Measurements from ENCODE around the gene MAP4K4. TPM values are rescaled to one million over a fixed set of nuclear protein-coding genes. Genes with fewer than 3 reads are reported as not detected.
A peak's percentile ranks its signal among the peaks of the same experiment; 100 is the strongest.

MAP4K4 gene
- total and polyA plus RNA-seq, 8 donors = 80.2 to 143 (median 129) TPM

DNA sequence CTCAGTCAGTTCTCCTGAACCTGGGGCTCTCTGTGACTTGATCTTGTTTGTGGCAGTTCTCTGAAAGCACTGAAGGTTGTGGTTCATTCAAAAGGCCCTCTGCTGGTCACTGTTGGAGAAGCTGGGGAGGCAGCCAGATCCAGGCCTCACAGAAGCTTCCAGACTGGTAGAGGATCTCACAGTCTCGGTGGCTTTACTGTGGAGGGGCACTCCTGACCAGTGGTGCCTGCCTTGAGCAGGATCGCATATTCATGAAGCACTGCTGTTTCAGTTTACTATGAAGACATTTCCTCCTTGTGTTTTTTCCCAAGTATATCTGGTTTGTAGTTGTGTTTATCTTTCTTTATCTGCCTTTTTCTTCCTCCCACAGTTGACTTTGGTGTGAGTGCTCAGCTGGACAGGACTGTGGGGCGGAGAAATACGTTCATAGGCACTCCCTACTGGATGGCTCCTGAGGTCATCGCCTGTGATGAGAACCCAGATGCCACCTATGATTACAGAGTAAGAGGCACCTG is 133.9 kb downstream of the MAP4K4 start:
- TF ChIP-seq, protein P1, sequence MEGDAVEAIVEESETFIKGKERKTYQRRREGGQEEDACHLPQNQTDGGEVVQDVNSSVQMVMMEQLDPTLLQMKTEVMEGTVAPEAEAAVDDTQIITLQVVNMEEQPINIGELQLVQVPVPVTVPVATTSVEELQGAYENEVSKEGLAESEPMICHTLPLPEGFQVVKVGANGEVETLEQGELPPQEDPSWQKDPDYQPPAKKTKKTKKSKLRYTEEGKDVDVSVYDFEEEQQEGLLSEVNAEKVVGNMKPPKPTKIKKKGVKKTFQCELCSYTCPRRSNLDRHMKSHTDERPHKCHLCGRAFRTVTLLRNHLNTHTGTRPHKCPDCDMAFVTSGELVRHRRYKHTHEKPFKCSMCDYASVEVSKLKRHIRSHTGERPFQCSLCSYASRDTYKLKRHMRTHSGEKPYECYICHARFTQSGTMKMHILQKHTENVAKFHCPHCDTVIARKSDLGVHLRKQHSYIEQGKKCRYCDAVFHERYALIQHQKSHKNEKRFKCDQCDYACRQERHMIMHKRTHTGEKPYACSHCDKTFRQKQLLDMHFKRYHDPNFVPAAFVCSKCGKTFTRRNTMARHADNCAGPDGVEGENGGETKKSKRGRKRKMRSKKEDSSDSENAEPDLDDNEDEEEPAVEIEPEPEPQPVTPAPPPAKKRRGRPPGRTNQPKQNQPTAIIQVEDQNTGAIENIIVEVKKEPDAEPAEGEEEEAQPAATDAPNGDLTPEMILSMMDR (IDR thresholded peaks at IDR 0.05) = peak; percentile 51 to 81
- Histone ChIP-seq H3K9me3 (no peaks in the 10 kb centered on the region), H3K27me3 (no peaks in the 10 kb centered on the region), H3K4me3 (no peak overlapping the region), H3K36me3 (peaks cover 0 to 59% of the 10 kb centered on the region in 2 donors), H3K4me1 (peaks cover 2 to 46% of the 10 kb centered on the region in 2 donors), H3K27ac (peak overlapping the region; percentile 3 to 40)
- intact Hi-C loops (cut with DNase I) = loop anchor here in 1 of 2 donors (5.0 kb wide), 1 partner anchor 134 kb away; the partner anchor contains the start of gene MAP4K4
- ATAC-seq (peak; percentile 91), DNase-seq (peak in 2 of 4 donors; percentile 50 to 64)

DNA sequence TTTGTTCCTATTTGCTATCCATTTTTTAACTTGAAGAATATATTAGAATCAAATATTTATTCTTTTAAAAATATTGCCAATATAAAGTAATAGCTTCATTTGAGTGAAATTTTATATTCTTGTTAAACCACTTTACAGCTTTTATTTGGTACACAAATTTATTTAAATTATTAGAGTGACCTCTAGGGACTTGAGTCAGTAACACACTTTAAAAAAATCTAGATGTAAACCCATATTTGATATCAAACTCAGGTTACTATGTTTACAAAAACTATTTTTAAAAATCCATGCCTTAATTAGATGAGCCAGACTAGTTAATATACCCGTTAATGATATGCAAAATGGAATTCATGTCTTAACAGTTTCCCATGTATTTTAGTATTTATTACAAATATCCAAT is 134.6 kb downstream of the MAP4K4 start:
- no peak for ATAC-seq
- TF ChIP-seq, protein P1 (IDR thresholded peaks at IDR 0.05) = peak in 1 of 2 donors; percentile 46
- intact Hi-C loops (cut with DNase I) = loop anchor here in 1 of 2 donors (5.0 kb wide), 1 partner anchor 135 kb away; the partner anchor contains the start of gene MAP4K4
- Histone ChIP-seq H3K4me1 (peaks cover under 1 to 42% of the 10 kb centered on the region in 2 donors), H3K4me3 (no peak overlapping the region), H3K27ac (no peak overlapping the region), H3K36me3 (peaks cover 0 to 59% of the 10 kb centered on the region in 2 donors), H3K27me3 (no peaks in the 10 kb centered on the region), H3K9me3 (no peaks in the 10 kb centered on the region)
- DNase-seq = no peak

DNA sequence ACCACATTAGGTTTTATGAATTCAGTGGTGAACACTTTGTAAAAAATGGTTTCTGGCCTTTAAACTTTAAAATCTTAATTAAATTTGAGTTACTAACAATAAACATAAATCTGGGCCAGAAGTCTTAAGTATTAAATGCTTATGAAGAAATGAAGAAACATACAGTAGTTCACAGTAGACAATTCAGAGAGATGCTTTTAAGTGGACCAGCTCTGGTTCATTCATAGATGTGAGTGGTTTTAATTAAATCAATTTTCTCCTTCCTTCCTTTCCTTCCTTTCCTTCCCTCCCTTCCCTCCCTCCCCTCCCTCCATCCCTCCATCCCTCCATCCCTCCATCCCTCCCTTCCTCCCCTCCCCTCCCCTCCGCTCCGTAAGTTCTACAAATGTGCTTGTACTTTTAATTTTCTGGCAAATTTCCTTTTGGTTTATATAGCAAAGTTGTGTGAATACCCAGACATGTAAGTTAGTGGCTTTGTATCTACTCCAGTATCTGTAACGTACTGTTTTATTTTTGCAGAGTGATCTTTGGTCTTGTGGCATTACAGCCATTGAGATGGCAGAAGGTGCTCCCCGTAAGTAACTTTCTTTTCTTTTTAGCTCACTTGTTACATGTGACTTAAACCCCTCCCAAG is 136.5 kb downstream of the MAP4K4 start:
- TF ChIP-seq, protein P1 (IDR thresholded peaks at IDR 0.05) = no peak
- no peak overlapping the region for H3K27ac ChIP-seq
- H3K4me3 ChIP-seq = no peak overlapping the region
- ATAC-seq (no peak), DNase-seq (no peak)
- intact Hi-C loops (cut with DNase I) = loop anchor here in 1 of 2 donors (5.0 kb wide), 1 partner anchor 137 kb away; the partner anchor contains the start of gene MAP4K4
- no peaks in the 10 kb centered on the region for H3K9me3 ChIP-seq
- no peaks in the 10 kb centered on the region for H3K27me3 ChIP-seq
- peaks cover 0 to 26% of the 10 kb centered on the region in 2 donors for H3K4me1 ChIP-seq
- peaks cover 0 to 66% of the 10 kb centered on the region in 2 donors for H3K36me3 ChIP-seq

DNA sequence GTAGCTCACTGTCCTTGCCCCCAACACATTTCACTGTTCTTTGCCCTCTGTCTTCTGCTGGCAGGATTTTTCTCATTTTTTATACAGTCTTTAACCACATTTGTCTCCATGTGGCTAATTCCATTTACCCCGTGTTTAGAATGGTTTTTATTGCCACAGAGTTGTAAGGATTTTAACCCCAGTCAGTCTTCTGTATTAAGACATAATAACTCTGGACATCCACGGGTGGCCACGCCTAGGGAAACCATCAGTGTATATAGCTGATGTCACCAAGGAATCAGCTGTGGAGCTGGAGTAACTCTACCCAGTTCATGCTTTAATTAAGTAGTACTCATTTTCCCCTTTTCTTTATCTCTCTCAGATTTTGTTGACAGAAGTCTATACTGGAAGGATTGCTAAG is 139.8 kb downstream of the MAP4K4 start:
- Histone ChIP-seq H3K27ac (no peak overlapping the region), H3K9me3 (no peaks in the 10 kb centered on the region), H3K4me1 (peaks cover 0 to 2% of the 10 kb centered on the region in 2 donors), H3K36me3 (peaks cover 0 to 78% of the 10 kb centered on the region in 2 donors), H3K4me3 (no peak overlapping the region), H3K27me3 (no peaks in the 10 kb centered on the region)
- TF ChIP-seq, protein P1 (IDR thresholded peaks at IDR 0.05) = no peak
- intact Hi-C loops (cut with DNase I) = no loop called here
- no peak for DNase-seq
- no peak for ATAC-seq

DNA sequence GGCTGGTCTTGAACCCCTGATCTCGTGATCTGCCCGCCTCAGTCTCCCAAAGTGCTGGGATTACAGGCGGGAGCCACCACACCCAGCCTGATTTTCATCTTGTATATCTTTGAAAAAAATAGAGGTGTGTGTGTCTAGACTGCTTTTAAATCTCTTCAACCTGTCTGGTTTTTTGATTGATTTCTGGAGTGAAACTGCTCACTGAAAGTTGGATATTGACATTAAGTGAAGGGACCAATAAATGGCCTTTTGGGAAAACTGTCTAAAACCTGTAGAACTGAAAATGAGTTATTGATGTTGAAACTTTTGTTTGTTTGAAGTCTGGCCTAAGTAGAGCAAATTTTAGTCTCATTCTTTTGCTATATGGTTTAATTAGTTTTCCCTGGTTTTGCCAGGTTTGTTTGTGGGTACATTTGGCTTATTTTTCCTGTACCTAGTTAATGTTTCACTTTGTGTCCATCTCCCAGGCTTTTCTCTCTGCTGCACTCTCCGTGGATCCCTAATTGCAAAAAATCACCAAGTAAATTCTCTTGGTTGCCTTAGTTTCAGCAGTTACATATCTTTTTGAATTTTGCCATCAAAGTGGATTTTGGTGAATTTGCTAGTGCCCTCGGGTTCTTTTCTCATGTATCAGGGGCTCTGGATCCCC is 144.3 kb downstream of the MAP4K4 start:
- no peaks in the 10 kb centered on the region for H3K27me3 ChIP-seq
- H3K36me3 ChIP-seq = peaks cover 0 to 83% of the 10 kb centered on the region in 2 donors
- intact Hi-C loops (cut with DNase I) = no loop called here
- DNase-seq (no peak), ATAC-seq (no peak)
- H3K27ac ChIP-seq = no peak overlapping the region
- TF ChIP-seq, protein P1 (IDR thresholded peaks at IDR 0.05) = no peak
- no peak overlapping the region for H3K4me3 ChIP-seq
- H3K4me1 ChIP-seq = peaks cover 0 to 10% of the 10 kb centered on the region in 2 donors
- no peaks in the 10 kb centered on the region for H3K9me3 ChIP-seq

All from left lung (tissue), 10 donors.